GM21367 (cell line): Measurements from ENCODE around the gene USP35.
"Not testable (repeated sequence)": the region's sequence is repeated elsewhere in the genome, so short reads cannot be mapped to it uniquely, and the experiment has no call there.

Experiments used
- ATAC-seq: cut with Tn5 transposase; IDR thresholded peaks from one replicate; pipeline ENCODE4 v1.9.1; 2021; ENCODE audit not compliant: unreplicated experiment

The USP35 gene

GRCh38 chr11:78231962-78232501 lies 43.3 kb downstream of the USP35 start:
- no peak for ATAC-seq

- not testable (repeated sequence) for ATAC-seq
Observed at GRCh38 chr11:78233046-78233445, 44.3 kb downstream of the USP35 start.

- no peak for ATAC-seq
Observed at GRCh38 chr11:78234006-78234405, 45.3 kb downstream of the USP35 start.

GRCh38 chr11:78237293-78238046 lies 48.8 kb downstream of the USP35 start:
- ATAC-seq, result no peak

- ATAC-seq, result no peak
Observed at GRCh38 chr11:78239781-78240180, 51.1 kb downstream of the USP35 start.

- ATAC-seq, result no peak
Observed at GRCh38 chr11:78241475-78241874, 52.8 kb downstream of the USP35 start.

GRCh38 chr11:78244080-78244479 lies 55.4 kb downstream of the USP35 start:
- no peak for ATAC-seq

- no peak for ATAC-seq
Observed at GRCh38 chr11:78244546-78245255, 56.0 kb downstream of the USP35 start.

- no peak for ATAC-seq
Observed at GRCh38 chr11:78248191-78248590, 59.5 kb downstream of the USP35 start.

GRCh38 chr11:78248903-78249302 lies 60.2 kb downstream of the USP35 start:
- ATAC-seq, result no peak

- ATAC-seq, result no peak
Observed at GRCh38 chr11:78250099-78250498, 61.4 kb downstream of the USP35 start.

GRCh38 chr11:78251083-78251775 lies 62.5 kb downstream of the USP35 start:
- ATAC-seq, result no peak

- ATAC-seq, result no peak
Observed at GRCh38 chr11:78253797-78254196, 65.1 kb downstream of the USP35 start.

- ATAC-seq, result no peak
Observed at GRCh38 chr11:78254268-78254667, 65.5 kb downstream of the USP35 start.

- no peak for ATAC-seq
Observed at GRCh38 chr11:78255919-78256318, 67.2 kb downstream of the USP35 start.

GRCh38 chr11:78256962-78257361 lies 68.2 kb downstream of the USP35 start:
- no peak for ATAC-seq

GRCh38 chr11:78257654-78258053 lies 68.9 kb downstream of the USP35 start:
- no peak for ATAC-seq

- no peak for ATAC-seq
Observed at GRCh38 chr11:78259777-78260487, 71.2 kb downstream of the USP35 start.

- no peak for ATAC-seq
Observed at GRCh38 chr11:78261367-78261766, 72.6 kb downstream of the USP35 start.

- ATAC-seq, result no peak
Observed at GRCh38 chr11:78261828-78262227, 73.1 kb downstream of the USP35 start.

GRCh38 chr11:78262238-78262637 lies 73.5 kb downstream of the USP35 start:
- ATAC-seq, result no peak
